KMS-11 (cell line): ENCODE results near the gene ASCC2.

Experiments used
- H2AFZ ChIP-seq: fragments of 200-600 bp; sonication (generic); 2 replicates; pipeline ENCODE4 v1.6.1; 2016; ENCODE audit warnings: antibody characterized with exemption, mixed run types, low read depth
- H3K27ac ChIP-seq: fragments of 200-600 bp; sonication (generic); 2 replicates; pipeline ENCODE4 v1.6.1; 2016; ENCODE audit warnings: mild to moderate bottlenecking, mixed run types
- H3K27me3 ChIP-seq: fragments of 200-600 bp; sonication (generic); 2 replicates; pipeline ENCODE4 v1.6.1; 2017; ENCODE audit warnings: mild to moderate bottlenecking, low read depth, mixed run types, moderate library complexity; ENCODE audit not compliant: insufficient read depth
- H3K36me3 ChIP-seq: fragments of 200-600 bp; sonication (generic); 2 replicates; pipeline ENCODE4 v1.6.1; 2017; ENCODE audit warnings: mild to moderate bottlenecking, mixed run types; ENCODE audit not compliant: insufficient read depth
- H3K4me1 ChIP-seq: fragments of 200-600 bp; sonication (generic); 2 replicates; pipeline ENCODE4 v1.6.1; 2016; ENCODE audit warnings: mild to moderate bottlenecking, low read depth, mixed run types; ENCODE audit not compliant: poor library complexity, severe bottlenecking
- H3K4me2 ChIP-seq: fragments of 200-600 bp; sonication (generic); 2 replicates; pipeline ENCODE4 v1.7.0; 2016; ENCODE audit warnings: mild to moderate bottlenecking, mixed run types
- H3K4me3 ChIP-seq: fragments of 200-600 bp; sonication (generic); IDR thresholded peaks from 2 replicates; pipeline ENCODE4 v1.6.1; 2017; ENCODE audit warnings: low read depth, low read length, mixed read lengths; ENCODE audit not compliant: insufficient read depth
- H3K79me2 ChIP-seq: fragments of 200-600 bp; sonication (generic); 2 replicates; pipeline ENCODE4 v1.6.1; 2016; ENCODE audit warnings: low read depth, mixed run types; ENCODE audit not compliant: insufficient read depth
- H3K9ac ChIP-seq: fragments of 200-600 bp; sonication (generic); 2 replicates; pipeline ENCODE4 v1.6.1; 2016; ENCODE audit warnings: mild to moderate bottlenecking, mixed run types
- H4K20me1 ChIP-seq: fragments of 200-600 bp; sonication (generic); 2 replicates; pipeline ENCODE4 v1.6.1; 2016; ENCODE audit warnings: mild to moderate bottlenecking, mixed run types; ENCODE audit not compliant: insufficient read depth
- CTCF ChIP-seq: fragments of 200-600 bp; sonication (generic); conservative IDR thresholded peaks from 2 replicates; pipeline ENCODE4 v1.6.1; 2017; ENCODE audit warnings: low read depth, mild to moderate bottlenecking, antibody characterized with exemption, low read length, moderate library complexity, mixed read lengths

The ASCC2 gene

GRCh38 chr22:29825578-29825977 is 12.5 kb downstream of the ASCC2 start:
- H4K20me1 ChIP-seq = no peaks in the 10 kb centered on the region
- no peak overlapping the region for H3K4me2 ChIP-seq
- H3K27ac ChIP-seq = no peak overlapping the region
- H2AFZ ChIP-seq = no peak overlapping the region
- no peaks in the 10 kb centered on the region for H3K27me3 ChIP-seq
- H3K79me2 ChIP-seq = no peaks in the 10 kb centered on the region
- no peak overlapping the region for H3K9ac ChIP-seq
- H3K4me3 ChIP-seq = no peak overlapping the region
- no peaks in the 10 kb centered on the region for H3K36me3 ChIP-seq
- no peak for TF ChIP-seq CTCF
- no peaks in the 10 kb centered on the region for H3K4me1 ChIP-seq

- Histone ChIP-seq H4K20me1 (no peaks in the 10 kb centered on the region), H3K4me1 (no peaks in the 10 kb centered on the region), H3K4me2 (no peak overlapping the region), H3K9ac (no peak overlapping the region), H3K27ac (no peak overlapping the region), H3K36me3 (no peaks in the 10 kb centered on the region), H3K4me3 (no peak overlapping the region), H2AFZ (no peak overlapping the region), H3K79me2 (no peaks in the 10 kb centered on the region), H3K27me3 (no peaks in the 10 kb centered on the region)
- no peak for TF ChIP-seq CTCF
These were observed 13.4 kb downstream of the ASCC2 start for GRCh38 chr22:29824677-29825076.

- Histone ChIP-seq H3K4me3 (no peak overlapping the region), H3K27me3 (no peaks in the 10 kb centered on the region), H3K36me3 (no peaks in the 10 kb centered on the region), H3K4me2 (no peak overlapping the region), H3K27ac (no peak overlapping the region), H2AFZ (no peak overlapping the region), H3K79me2 (no peaks in the 10 kb centered on the region), H4K20me1 (no peaks in the 10 kb centered on the region), H3K9ac (no peak overlapping the region), H3K4me1 (no peaks in the 10 kb centered on the region)
- TF ChIP-seq CTCF = no peak
These were observed 16.6 kb downstream of the ASCC2 start for GRCh38 chr22:29821291-29822016.

- no peaks in the 10 kb centered on the region for H3K79me2 ChIP-seq
- no peaks in the 10 kb centered on the region for H3K4me1 ChIP-seq
- H2AFZ ChIP-seq = no peak overlapping the region
- H3K27ac ChIP-seq = no peak overlapping the region
- no peaks in the 10 kb centered on the region for H3K27me3 ChIP-seq
- no peak for TF ChIP-seq CTCF
- no peak overlapping the region for H3K4me2 ChIP-seq
- H3K9ac ChIP-seq = no peak overlapping the region
- H3K4me3 ChIP-seq = no peak overlapping the region
- H4K20me1 ChIP-seq = no peaks in the 10 kb centered on the region
- H3K36me3 ChIP-seq = no peaks in the 10 kb centered on the region
These were observed 17.1 kb downstream of the ASCC2 start for GRCh38 chr22:29820961-29821290.
